H9 (cell line): ENCODE data around the gene CASP10. TPM values are rescaled to one million over a fixed set of nuclear protein-coding genes. Genes with fewer than 3 reads are reported as not detected.

ENCODE experiments used
- DNase-seq: peaks from one replicate; pipeline ENCODE4 v3.0.0-alpha.2; 2017
- H2AFZ ChIP-seq: one replicate; pipeline ENCODE4 v1.6.1; 2013; ENCODE audit warnings: mild to moderate bottlenecking, low read length, control low read depth, moderate library complexity
- H2AK5ac ChIP-seq: 2 replicates; pipeline ENCODE4 v1.6.1; 2013; ENCODE audit warnings: low read length, control low read depth, mixed read lengths; ENCODE audit not compliant: insufficient read length
- H2BK120ac ChIP-seq: one replicate; pipeline ENCODE4 v1.6.1; 2013; ENCODE audit warnings: low read depth, mild to moderate bottlenecking, low read length, control low read depth, inconsistent platforms; ENCODE audit not compliant: poor library complexity, severe bottlenecking
- H2BK12ac ChIP-seq: 2 replicates; pipeline ENCODE4 v1.6.1; 2013; ENCODE audit warnings: low read length, control low read depth, mixed read lengths, low read depth; ENCODE audit not compliant: insufficient read length
- H2BK15ac ChIP-seq: 2 replicates; pipeline ENCODE4 v1.6.1; 2013; ENCODE audit warnings: low read depth, low read length, control low read depth
- H2BK20ac ChIP-seq: one replicate; pipeline ENCODE4 v1.6.1; 2013; ENCODE audit warnings: low read depth, mild to moderate bottlenecking, low read length, control low read depth, inconsistent platforms; ENCODE audit not compliant: poor library complexity, severe bottlenecking
- H2BK5ac ChIP-seq: 2 replicates; pipeline ENCODE4 v1.6.1; 2013; ENCODE audit warnings: low read length, control low read depth, mixed read lengths; ENCODE audit not compliant: insufficient read length
- H3K14ac ChIP-seq: 2 replicates; pipeline ENCODE4 v1.6.1; 2013; ENCODE audit warnings: low read length, control low read depth; ENCODE audit not compliant: insufficient read depth
- H3K18ac ChIP-seq: 2 replicates; pipeline ENCODE4 v1.6.1; 2013; ENCODE audit warnings: low read depth, mild to moderate bottlenecking, mixed read lengths, low read length, control low read depth; ENCODE audit not compliant: insufficient read length
- H3K23ac ChIP-seq: 2 replicates; pipeline ENCODE4 v1.6.1; 2013; ENCODE audit warnings: low read length, control low read depth, mixed read lengths, low read depth; ENCODE audit not compliant: insufficient read length
- H3K23me2 ChIP-seq: 2 replicates; pipeline ENCODE4 v1.6.1; 2013; ENCODE audit warnings: low read depth, mild to moderate bottlenecking, mixed read lengths, low read length, control low read depth; ENCODE audit not compliant: insufficient read length, poor library complexity, severe bottlenecking
- H3K27ac ChIP-seq: 2 replicates; pipeline ENCODE4 v1.5.1; 2013; ENCODE audit warnings: low read length, control low read depth, mixed read lengths, low read depth; ENCODE audit not compliant: insufficient read length
- H3K27me3 ChIP-seq: 2 replicates; pipeline ENCODE4 v1.6.1; 2013; ENCODE audit warnings: low read length, control low read depth, inconsistent platforms; ENCODE audit not compliant: insufficient read depth
- H3K4ac ChIP-seq: 2 replicates; pipeline ENCODE4 v1.6.1; 2013; ENCODE audit warnings: low read depth, mild to moderate bottlenecking, control low read depth, inconsistent platforms, low read length, moderate library complexity
- H3K4me1 ChIP-seq: 2 replicates; pipeline ENCODE4 v1.6.1; 2013; ENCODE audit warnings: low read length, control low read depth, inconsistent platforms; ENCODE audit not compliant: insufficient read depth
- H3K4me2 ChIP-seq: 2 replicates; pipeline ENCODE4 v1.6.1; 2013; ENCODE audit warnings: low read length, control low read depth, mixed read lengths; ENCODE audit not compliant: insufficient read length, insufficient read depth
- H3K56ac ChIP-seq: 2 replicates; pipeline ENCODE4 v1.6.1; 2013; ENCODE audit warnings: low read depth, mild to moderate bottlenecking, mixed read lengths, low read length, control low read depth; ENCODE audit not compliant: insufficient read length
- H3K79me1 ChIP-seq: 2 replicates; pipeline ENCODE4 v1.6.1; 2013; ENCODE audit warnings: low read depth, mild to moderate bottlenecking, moderate library complexity, low read length, control low read depth, inconsistent platforms; ENCODE audit not compliant: insufficient read depth, poor library complexity, severe bottlenecking
- H3K79me2 ChIP-seq: 2 replicates; pipeline ENCODE4 v1.6.1; 2013; ENCODE audit warnings: low read length, control low read depth, inconsistent platforms; ENCODE audit not compliant: insufficient read depth
- H3K9ac ChIP-seq: 2 replicates; pipeline ENCODE4 v1.6.1; 2013; ENCODE audit warnings: low read length, control low read depth, mixed read lengths; ENCODE audit not compliant: insufficient read length; ENCODE audit errors: extremely low read depth
- H3K9me3 ChIP-seq: one replicate; pipeline ENCODE4 v1.6.1; 2013; ENCODE audit warnings: low read depth, low read length, inconsistent platforms; ENCODE audit not compliant: control insufficient read depth
- H3T11ph ChIP-seq: one replicate; pipeline ENCODE4 v1.6.1; 2013; ENCODE audit warnings: mild to moderate bottlenecking, low read length, control low read depth, inconsistent platforms
- H4K20me1 ChIP-seq: one replicate; pipeline ENCODE4 v1.6.1; 2013; ENCODE audit not compliant: control insufficient read depth, insufficient read length, insufficient read depth
- H4K5ac ChIP-seq: 2 replicates; pipeline ENCODE4 v1.6.1; 2013; ENCODE audit warnings: low read depth, mild to moderate bottlenecking, mixed read lengths, low read length, control low read depth; ENCODE audit not compliant: insufficient read length
- H4K8ac ChIP-seq: replicated peaks from 2 replicates; pipeline ENCODE4 v1.6.1; 2013; ENCODE audit warnings: low read length, control low read depth, mixed read lengths, low read depth; ENCODE audit not compliant: insufficient read length
- H4K91ac ChIP-seq: 2 replicates; pipeline ENCODE4 v1.6.1; 2013; ENCODE audit warnings: low read depth, mild to moderate bottlenecking, moderate library complexity, mixed read lengths, low read length, control low read depth; ENCODE audit not compliant: insufficient read length
- H3K27ac Mint-ChIP-seq, 3 experiments: 2 replicates in 2 of 3; 3 replicates in 1 of 3; pipeline ENCODE4 v1.8.0; 2020 to 2021; ENCODE audit warnings: mixed read lengths in 3 of 3, mild to moderate bottlenecking in 1 of 3, moderate library complexity in 1 of 3
- H3K27me3 Mint-ChIP-seq: 2 replicates; pipeline ENCODE4 v1.8.0; 2021; ENCODE audit warnings: low read depth, mild to moderate bottlenecking, moderate library complexity, mixed read lengths
- H3K36me3 Mint-ChIP-seq, 3 experiments: 2 replicates in 2 of 3; 3 replicates in 1 of 3; pipeline ENCODE4 v1.8.0; 2020 to 2021; ENCODE audit warnings: low read depth in 3 of 3, mixed read lengths in 3 of 3; ENCODE audit not compliant: insufficient read depth in 1 of 3
- H3K4me1 Mint-ChIP-seq, 2 experiments: 2 replicates each; pipeline ENCODE4 v1.8.0; 2020; ENCODE audit warnings: mixed read lengths in 2 of 2
- H3K4me3 Mint-ChIP-seq, 2 experiments: 2 replicates in 1 of 2; 3 replicates in 1 of 2; pipeline ENCODE4 v1.8.0; 2020 to 2021; ENCODE audit warnings: mild to moderate bottlenecking in 2 of 2, mixed read lengths in 2 of 2, moderate library complexity in 1 of 2
- H3K9me3 Mint-ChIP-seq, 2 experiments: 2 replicates in 1 of 2; 3 replicates in 1 of 2; pipeline ENCODE4 v1.8.0; 2020; ENCODE audit warnings: mild to moderate bottlenecking in 2 of 2, mixed read lengths in 2 of 2, moderate library complexity in 1 of 2
- WGBS: extraction: QIAGEN DNeasy Blood & Tissue Kit; methylation state at CpG from one replicate; pipeline ENCODE4 v1.1.7; 2013; ENCODE audit warnings: missing lambda C conversion rate, low lambda C conversion rate, mixed read lengths; ENCODE audit not compliant: insufficient read length; ENCODE audit errors: extremely low coverage; 5-methylcytosine and 5-hydroxymethylcytosine counted together
- total RNA-seq: library from RNA; stranded (reverse); gene quantifications from 2 replicates; pipeline ENCODE4 v1.2.1, GENCODE V29; 2021
- TF ChIP-seq, protein P1 (sequence below): fragments of 200-600 bp; sonication (generic); conservative IDR thresholded peaks from 3 replicates; pipeline ENCODE4 v1.8.0; 2021; ENCODE audit warnings: antibody characterized with exemption, mild to moderate bottlenecking

CASP10 gene
- total RNA-seq, 1 experiment from 2014 or later: 2.7 TPM

DNA sequence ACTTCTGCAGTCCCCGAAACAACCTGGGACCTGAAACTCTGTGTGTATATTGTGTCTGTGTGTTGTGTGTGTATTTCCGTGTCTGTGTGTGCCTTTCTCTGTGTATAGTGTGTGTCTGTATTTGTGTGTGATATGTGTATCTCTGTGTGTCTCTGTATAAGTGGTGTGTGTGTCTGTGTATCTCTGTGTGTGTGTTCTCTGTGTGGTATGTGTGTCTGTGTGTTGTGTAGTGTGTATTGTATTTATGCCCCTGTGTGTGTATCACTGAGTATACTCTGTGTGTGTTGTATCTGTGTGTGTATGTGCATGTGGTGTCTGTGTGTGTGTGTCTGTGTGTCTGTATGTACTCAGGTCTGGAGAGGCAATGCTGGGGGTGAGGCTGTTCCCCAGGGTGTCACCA, 89.0 kb downstream of the CASP10 start:
- H2BK120ac ChIP-seq: no peak overlapping the region
- H3K9ac ChIP-seq: no peak overlapping the region
- H2BK15ac ChIP-seq: no peak overlapping the region
- H3K56ac ChIP-seq: no peak overlapping the region
- no peak overlapping the region for H3K4me2 ChIP-seq
- no peak overlapping the region for H2BK12ac ChIP-seq
- H3K27me3 Mint-ChIP-seq: no peaks in the 10 kb centered on the region
- no peak overlapping the region for H2AFZ ChIP-seq
- H4K5ac ChIP-seq: no peak overlapping the region
- no peak overlapping the region for H3K4ac ChIP-seq
- H2BK20ac ChIP-seq: no peak overlapping the region
- H3K14ac ChIP-seq: no peak overlapping the region
- H3K4me3 Mint-ChIP-seq: no peak overlapping the region
- no peak overlapping the region for H3K23ac ChIP-seq
- DNase-seq: no peak
- no peaks in the 10 kb centered on the region for H3K9me3 ChIP-seq
- no CpG with 5 or more reads among the region's 2 CpGs for WGBS
- H2BK5ac ChIP-seq: no peak overlapping the region
- H3K4me1 Mint-ChIP-seq: 0 out of 4 replicates have a peak, but pooled peaks cover 0 to 3% of the 10 kb centered on the region in 2 experiments
- H3K79me1 ChIP-seq: no peaks in the 10 kb centered on the region
- no peaks in the 10 kb centered on the region for H3K79me2 ChIP-seq
- no peak overlapping the region for H3K27ac ChIP-seq
- no peaks in the 10 kb centered on the region for H3K27me3 ChIP-seq
- no peaks in the 10 kb centered on the region for H3K9me3 Mint-ChIP-seq
- no peaks in the 10 kb centered on the region; a peak in 1 of 7 replicates for H3K36me3 Mint-ChIP-seq
- H4K20me1 ChIP-seq: no peaks in the 10 kb centered on the region
- H3K4me1 ChIP-seq: no peaks in the 10 kb centered on the region
- H2AK5ac ChIP-seq: no peak overlapping the region
- H4K8ac ChIP-seq: no peak overlapping the region
- no peak overlapping the region for H3K27ac Mint-ChIP-seq
- TF ChIP-seq, protein P1, sequence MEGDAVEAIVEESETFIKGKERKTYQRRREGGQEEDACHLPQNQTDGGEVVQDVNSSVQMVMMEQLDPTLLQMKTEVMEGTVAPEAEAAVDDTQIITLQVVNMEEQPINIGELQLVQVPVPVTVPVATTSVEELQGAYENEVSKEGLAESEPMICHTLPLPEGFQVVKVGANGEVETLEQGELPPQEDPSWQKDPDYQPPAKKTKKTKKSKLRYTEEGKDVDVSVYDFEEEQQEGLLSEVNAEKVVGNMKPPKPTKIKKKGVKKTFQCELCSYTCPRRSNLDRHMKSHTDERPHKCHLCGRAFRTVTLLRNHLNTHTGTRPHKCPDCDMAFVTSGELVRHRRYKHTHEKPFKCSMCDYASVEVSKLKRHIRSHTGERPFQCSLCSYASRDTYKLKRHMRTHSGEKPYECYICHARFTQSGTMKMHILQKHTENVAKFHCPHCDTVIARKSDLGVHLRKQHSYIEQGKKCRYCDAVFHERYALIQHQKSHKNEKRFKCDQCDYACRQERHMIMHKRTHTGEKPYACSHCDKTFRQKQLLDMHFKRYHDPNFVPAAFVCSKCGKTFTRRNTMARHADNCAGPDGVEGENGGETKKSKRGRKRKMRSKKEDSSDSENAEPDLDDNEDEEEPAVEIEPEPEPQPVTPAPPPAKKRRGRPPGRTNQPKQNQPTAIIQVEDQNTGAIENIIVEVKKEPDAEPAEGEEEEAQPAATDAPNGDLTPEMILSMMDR: no peak
- H3K23me2 ChIP-seq: no peaks in the 10 kb centered on the region
- no peak overlapping the region for H3K18ac ChIP-seq
- H3T11ph ChIP-seq: no peak overlapping the region
- no peak overlapping the region for H4K91ac ChIP-seq
